ENCODE results near the gene OPRD1. TPM values are rescaled to one million over a fixed set of nuclear protein-coding genes. Genes with fewer than 3 reads are reported as not detected.
"Not testable (repeated sequence)": the region's sequence is repeated elsewhere in the genome, so short reads cannot be mapped to it uniquely, and the experiment has no call there.

Gene OPRD1
- polyA plus RNA-seq (ENCODE audit: insufficient read length in 3 of 3) = under 1 TPM; 0.33 to 0.43 (median 0.36) TPM
- long read RNA-seq, donor 1 = 0 reads
- long read RNA-seq, donor 2 = 0 reads
- long read RNA-seq, donor 3 = 0 reads
- long read RNA-seq, donor 4 = 0 reads
- long read RNA-seq, donor 5 = 0 reads
- long read RNA-seq, donor 6, full-length matches to known transcripts = 1 of 1 reads
- long read RNA-seq, donor 6, partial matches to known transcripts = 0 of 1 reads
- long read RNA-seq, donor 6, other reads (novel, unspliced or antisense) = 0 of 1 reads
- long read RNA-seq, donor 7 = 0 reads
- long read RNA-seq, donor 8 = 0 reads
- long read RNA-seq, donor 9 = 0 reads
- long read RNA-seq, donor 10 = 0 reads
- long read RNA-seq, donor 11 = 0 reads
- long read RNA-seq, donor 12 = 0 reads
- long read RNA-seq, donor 13 = 0 reads
- long read RNA-seq, donor 14 = 0 reads
- long read RNA-seq, donor 15 = 0 reads
- long read RNA-seq, donor 16 = 0 reads

DNA sequence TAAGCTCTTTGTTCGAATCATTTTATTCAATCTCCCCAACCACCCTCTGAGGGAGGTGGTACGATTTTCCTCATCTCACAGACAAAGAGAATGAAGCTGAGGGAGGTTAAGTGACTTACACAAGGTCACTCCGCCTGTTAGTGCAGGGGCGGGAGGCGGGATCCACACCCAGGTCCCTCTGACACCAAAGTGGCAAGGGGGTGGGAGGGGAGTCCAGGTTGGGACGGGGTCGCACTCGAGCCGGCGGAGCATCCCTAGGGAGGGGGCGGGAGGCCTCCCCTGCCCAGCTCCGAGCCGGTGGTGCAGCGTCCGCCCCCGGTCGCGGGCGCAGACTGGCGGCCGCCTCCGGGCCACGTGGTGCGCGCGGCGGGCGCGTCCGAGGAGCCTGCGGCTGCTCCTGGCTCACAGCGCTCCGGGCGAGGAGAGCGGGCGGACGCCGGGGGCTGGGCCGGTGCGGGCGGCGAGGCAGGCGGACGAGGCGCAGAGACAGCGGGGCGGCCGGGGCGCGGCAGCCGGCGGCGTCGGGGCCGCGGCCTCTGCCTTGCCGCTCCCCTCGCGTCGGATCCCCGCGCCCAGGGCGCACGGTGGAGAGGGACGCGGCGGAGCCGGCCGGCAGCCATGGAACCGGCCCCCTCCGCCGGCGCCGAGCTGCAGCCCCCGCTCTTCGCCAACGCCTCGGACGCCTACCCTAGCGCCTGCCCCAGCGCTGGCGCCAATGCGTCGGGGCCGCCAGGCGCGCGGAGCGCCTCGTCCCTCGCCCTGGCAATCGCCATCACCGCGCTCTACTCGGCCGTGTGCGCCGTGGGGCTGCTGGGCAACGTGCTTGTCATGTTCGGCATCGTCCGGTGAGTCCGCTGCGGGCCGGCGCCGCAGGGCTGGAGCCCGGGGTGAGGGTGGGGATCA lies at the start of gene OPRD1:
OPRD1 (plus strand) TSS at position 405 of the 903 bp plus-strand sequence; CDS start at position 619, 214 bp downstream.
- no peak for DNase-seq

DNA sequence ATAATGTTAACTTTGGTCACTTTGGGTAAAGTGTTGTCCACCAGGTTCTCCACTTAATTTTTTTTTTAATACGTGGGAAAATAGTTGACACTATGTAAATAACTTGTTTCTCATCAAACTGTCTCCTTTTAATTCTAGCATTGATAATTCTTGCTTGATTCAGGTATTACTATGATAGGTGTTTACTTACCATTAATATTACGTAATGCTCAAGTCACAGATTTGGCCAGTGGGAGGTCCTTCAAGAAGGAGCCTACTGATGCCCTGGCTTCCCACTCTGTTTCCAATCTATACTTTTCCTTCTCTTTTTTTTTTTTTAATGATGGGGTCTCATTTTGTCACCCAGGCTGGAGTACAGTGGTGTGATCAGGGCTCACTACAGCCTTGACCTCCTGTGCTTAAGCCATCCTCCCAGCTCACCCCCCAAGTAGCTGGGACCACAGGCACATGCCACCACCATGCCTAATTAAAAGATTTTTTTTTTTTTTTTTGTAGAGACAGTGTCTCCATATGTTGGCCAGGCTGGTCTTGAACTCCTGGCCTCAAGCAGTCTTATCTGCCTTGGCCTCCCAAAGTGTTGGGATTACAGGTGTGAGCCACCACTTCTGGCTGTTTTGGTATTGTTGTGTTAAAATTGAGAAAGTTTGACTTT lies 45.3 kb upstream of the OPRD1 start:
- DNase-seq = no peak

DNA sequence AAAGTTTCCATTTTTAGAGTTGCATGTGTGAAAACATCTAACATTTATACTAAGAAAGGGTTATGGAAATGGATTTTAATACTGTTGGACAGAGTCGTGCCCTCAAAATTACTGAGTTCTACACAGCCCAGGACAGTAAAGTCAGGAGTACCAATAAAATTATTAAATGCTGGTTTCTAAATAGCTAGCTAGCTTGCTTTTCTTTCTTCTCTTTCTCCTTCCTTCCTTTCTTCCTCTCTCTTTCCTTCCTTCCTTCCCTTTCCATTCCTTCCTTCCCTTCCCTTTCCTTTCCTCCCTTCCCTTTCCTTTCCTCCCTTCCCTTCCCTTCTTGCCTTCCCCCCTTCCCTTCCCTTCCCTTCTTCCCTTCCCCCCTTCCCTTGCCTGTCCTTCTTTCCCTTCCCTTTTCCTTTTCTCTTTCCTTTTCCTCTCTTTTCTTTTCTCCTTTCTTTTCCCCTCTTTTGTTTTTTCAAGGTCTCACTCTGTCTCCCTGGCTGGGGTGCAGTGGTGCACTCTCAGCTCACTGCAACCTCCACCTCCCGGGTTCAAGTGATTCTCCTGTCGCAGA lies 41.3 kb upstream of the OPRD1 start:
- no peak for DNase-seq

DNA sequence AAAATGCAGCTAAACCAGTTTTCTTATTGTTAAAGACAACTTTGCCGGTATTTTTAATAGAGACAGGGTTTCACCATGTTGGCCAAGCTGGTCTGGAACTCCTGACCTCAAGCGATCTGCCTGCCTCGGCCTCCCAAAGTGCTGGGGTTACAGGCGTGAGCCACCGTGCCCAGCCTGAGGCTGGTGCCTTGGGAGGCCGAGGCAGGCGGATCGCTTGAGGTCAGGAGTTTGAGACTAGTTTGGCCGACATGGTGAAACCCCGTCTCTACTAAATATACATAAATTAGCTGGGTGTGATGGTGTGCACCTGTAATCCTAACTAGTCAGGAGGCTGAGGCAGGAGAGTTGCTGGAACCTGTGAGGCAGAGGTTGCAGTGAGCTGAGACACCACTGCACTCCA lies 40.0 kb upstream of the OPRD1 start:
- DNase-seq = not testable (repeated sequence)

DNA sequence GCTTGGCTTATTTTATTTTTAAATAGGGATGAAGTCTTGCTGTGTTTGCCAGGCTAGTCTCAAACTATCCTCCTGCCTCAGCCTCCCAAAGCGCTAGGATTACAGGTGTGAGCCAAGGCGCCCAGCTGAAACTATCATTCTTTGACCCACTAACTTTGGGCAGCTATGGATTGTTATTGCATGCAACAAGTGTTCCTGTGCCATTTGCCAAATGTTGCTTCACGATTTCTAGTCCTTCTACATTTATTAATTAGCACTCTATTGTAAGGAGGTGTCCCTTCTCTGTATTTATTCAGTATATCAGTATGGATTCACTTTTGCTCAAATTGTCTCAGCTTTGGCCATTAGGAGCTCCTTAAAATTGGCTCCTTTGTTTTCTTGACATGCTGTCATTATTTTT lies 38.9 kb upstream of the OPRD1 start:
- no peak for DNase-seq

DNA sequence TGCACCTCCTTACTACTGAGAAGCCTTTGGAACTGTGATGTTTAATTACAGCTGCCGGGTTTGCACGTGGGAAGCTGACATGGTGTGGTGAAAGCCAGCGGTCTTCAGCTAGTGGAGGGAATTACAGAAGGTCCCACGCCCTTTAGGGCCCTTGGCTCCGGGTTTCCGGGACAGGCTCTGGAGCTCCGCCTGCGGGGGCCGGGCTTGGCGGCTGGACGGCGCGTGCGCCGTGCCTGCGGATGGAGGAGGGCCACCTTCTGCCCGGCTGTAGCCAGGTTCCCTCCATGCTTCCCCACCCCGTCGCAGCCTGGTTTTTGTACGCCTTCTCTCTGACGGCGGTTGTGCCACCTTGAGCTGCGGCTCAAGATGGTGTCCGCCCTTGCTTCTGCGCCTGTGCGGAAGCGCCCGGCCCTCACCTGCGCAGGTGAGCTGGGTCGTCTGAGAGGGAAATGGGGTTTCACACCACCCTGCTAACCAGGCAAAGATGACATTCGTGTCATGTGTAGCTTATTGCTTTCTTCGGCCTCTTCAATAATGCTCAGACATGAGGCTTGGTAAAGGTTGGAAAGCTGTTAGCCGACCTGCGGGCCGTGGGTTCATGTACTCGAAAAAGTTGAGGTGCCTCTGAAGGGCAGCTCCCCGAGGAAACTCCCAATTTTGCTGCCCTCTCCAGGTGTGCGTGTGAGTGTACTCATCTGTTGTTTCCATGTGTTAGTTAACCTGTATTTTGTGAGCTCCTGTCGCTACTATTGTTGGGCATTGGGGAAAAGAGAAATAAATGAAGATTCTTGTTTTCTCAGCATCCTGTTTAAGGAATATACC lies 36.6 kb upstream of the OPRD1 start:
- DNase-seq = peak; percentile 56

DNA sequence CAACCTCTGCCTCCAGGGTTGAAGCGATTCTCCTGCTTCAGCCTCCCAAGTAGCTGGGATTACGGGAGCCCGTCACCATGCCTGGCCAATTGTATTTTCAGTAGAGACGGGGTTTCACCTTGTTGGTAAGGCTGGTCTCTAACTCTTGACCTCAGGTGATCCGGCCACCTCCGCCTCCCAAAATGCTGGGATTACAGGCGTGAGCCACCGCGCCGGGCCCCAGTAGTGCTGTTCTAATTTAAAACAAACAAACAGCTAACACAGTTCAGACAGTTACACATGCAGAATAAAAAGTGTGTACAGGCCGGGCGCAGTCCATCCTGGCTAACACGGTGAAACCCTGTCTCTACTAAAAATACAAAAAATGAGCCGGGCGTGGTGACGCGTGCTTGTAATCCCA lies 35.6 kb upstream of the OPRD1 start:
- no peak for DNase-seq

DNA sequence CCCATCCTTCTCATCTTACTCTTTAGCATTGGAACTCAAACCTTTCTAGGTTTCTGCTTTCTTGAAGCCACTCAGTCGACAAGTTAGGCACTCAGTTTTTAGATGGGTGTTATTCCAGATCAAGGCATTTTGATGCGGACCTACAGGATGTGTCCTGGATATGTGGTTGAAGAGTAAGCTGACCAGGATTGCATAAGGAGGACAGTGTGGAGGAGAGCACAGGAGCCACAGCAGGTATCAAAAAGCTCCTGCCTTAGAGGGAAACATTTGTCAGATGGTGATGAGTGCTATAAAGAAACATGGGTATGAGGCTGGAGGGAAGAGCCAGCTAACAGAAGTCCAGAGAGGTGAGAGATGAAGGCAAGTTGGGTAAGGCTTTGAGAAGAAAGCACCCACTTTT lies 33.9 kb upstream of the OPRD1 start:
- no peak for DNase-seq

DNA sequence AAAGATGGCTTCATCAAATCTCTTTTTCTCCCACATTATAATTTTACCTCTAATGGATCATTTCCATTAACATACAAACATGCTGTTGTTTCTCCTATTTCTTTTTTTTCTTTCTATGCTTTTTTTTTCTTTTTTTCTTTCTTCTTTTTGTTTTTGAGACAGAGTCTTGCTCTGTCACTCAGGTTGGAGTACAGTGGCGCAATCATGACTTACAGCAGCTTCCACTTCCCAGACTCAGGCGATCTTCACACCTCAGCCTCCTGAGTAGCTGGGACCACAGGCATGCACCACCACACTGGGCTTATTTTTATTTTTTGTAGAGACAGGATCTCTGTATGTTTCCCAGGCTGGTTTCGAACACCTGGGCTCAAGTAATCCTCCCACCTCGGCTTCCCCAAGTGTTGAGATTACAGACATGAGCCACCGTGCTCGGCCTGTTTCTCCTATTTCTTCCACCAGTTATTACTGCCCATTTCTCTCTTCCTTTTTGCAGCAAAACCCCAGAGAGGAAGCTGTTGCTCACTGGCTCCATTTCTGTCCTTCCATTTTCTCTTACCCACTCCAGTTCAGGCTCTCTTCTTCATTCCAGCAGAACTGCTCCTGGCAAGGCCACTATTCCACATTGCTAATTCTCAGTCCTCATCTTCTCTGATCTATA lies 32.1 kb upstream of the OPRD1 start:
- DNase-seq = no peak

DNA sequence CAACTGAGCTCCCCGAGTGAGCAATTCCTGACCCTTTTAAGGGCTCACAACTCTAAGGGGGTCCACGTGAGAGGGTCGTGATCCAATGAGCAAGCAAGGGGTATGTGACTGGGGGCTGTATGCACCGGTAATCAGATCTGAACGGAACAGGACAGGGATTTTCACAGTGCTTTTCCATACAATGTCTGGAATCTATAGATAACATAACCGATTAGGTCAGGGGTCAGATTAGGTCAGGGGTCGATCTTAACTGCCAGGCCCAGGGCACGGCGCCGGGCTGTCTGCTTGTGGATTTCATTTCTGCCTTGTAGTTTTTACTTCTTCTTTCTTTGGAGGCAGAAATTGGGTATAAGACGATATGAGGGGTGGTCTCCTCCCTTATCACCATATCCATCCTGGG lies 30.7 kb upstream of the OPRD1 start:
- no peak for DNase-seq

DNA sequence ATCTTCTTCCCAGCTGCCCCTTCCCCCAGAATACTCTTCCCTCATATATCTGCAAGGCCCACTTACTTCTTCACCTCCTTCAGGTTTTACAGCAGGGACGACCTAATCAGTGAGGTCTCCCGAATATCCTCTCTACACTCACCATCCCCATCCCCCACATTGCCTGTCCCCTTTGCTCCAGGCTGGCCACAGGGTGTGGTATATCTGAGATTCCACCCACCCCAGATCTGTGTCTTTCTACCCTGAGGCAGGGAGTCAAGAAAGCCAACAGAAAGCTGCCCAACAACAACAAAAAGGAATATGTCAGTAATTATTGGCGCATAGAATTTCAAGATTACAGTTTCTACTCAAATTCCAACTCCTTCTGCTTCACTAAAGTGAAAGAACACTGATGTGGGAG lies 30.0 kb upstream of the OPRD1 start:
- no peak for DNase-seq

DNA sequence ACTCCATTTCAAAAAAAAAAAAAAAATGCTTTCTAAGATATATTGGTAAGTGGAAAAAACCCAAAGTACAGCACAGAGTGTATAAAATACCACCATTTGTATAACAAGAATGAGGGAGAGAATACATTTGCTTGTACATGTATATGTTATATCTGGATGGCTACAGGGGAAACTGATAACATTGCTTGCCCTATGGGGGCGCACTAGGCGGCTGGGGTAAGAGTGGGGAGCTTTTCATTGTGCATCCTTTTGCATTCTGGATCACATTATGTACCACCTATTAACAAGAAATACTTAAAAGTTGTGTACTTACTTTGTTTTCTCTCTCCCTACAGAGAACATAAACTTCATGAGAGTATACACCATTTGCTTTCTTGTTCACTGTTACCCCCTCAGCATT lies 28.6 kb upstream of the OPRD1 start:
- DNase-seq = no peak

DNA sequence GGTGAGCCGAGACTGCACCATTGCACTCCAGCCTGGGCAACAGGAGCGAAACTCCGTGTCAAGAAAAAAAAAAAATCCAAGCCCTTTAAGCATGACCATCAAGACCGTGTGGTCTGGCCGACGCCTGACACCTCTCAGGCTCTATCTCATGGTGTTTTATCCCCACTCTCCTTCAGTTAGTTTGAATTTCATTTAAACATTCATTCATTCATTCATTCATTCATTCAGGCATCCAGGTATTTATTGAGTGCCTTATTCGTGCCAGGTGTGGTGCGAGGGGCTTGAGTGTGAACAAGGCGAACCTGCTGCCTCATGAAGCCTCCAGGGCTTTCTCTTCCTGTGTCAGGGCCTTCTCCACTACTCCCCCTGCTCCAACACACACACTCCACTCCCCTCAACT lies 22.6 kb upstream of the OPRD1 start:
- DNase-seq = no peak

DNA sequence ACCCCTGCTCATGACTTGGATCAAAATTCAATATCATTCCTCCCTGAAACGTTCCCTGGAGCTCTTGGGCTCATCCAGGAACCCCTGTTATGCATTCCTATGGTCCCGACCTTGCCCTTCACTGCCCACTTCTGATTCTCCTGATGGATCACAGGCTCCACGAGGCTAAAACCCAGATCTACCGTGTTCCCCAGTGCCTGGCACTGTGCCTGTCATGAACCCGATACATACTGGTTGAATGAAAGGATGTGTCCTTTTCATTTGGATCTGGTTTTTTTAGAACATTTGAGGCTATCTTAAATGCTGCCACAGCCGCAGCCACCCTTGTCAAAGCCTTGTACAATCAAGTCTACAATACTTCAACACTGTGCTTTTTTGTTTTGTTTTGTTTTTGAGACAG lies 22.2 kb upstream of the OPRD1 start:
- DNase-seq = no peak

DNA sequence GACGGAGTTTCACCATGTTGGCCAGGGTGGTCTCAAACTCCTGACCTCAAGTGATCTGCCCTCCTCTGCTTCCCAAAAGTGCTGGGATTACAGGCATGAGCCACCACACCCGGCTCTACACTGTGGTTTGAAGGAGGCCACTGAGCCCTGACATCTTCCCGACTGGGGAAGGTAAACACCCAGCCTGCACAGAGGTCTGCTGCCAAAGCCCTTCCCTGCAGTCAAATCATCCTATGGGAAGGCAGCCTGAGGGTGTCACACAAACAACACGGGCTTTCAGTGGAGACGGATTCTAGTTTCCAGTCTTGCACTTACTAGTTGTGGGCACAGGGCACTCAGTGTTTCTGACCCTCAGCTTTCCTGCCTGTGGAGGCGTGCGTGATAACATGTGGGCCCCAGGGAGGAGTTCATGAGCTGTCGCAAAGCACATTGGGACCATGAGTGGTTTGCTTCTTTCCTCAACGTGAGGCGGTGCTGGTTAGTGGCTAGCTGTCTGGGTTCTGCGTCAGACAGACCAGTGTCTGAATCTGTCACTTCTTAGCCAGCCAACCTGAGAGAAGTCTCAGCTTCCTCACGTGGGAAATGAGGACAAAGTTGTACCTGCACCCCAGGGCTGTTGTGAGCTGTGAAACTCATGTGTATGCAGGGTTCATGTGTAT lies 21.5 kb upstream of the OPRD1 start:
- DNase-seq = no peak

DNA sequence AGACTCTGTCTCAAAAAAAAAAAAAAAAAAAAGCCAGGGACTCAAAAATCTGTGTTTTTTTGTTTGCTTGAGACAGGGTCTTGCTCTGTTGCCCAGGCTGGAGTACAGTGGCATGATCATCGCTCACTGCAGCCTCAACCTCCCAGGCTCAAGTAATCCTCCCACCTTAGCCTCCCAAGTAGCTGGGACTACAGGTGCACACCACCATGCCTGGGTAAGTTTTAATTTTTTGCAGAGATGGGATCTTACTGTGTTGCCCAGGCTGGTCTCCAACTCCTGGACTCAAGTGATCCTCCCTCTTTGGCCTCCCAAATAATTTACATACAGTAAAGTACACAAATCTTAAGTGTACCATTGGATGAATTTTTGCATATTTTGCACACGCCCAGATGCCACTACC lies 20.0 kb upstream of the OPRD1 start:
- not testable (repeated sequence) for DNase-seq

DNA sequence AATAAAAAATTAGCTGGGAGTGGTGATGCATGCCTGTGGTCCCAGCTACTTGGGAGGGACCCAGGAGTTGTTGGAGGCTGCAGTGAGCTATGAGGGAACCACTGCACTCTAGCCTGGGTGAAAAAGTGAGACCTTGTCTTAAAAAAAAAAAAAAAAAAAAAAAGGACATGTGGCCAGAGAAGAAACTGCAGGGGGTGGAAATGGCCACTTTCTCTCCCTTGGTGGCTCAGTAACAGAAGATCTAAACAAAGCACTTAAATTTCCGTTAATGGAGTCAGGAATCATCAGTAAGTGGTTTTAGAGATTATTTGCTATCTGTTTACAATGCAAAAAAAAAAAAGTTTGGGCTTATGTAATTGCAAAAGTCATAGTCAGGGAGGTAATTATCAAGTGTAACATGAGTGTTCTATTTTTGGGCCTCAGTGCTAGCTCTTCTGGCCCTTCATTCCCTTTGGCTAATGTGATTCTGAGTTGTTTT lies 19.3 kb upstream of the OPRD1 start:
- DNase-seq = no peak

DNA sequence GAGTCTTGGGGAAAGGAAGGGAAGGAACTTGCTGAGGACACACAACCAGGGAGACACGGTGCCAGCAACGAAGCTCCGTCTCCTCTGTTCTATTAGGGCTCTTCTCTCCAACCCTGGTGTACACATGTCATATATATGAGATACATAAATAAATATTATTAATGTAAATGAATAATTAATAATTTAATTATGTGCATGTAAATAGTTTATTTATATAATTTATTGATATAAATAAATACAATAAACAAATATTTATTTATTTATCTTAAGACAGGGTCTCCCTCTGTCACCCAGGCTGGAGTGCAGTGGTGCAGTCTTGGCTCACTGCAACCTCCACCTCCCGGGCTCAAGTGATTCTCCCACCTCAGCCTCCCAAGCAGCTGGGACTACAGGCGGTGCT lies 17.4 kb upstream of the OPRD1 start:
- DNase-seq = not testable (repeated sequence)

DNA sequence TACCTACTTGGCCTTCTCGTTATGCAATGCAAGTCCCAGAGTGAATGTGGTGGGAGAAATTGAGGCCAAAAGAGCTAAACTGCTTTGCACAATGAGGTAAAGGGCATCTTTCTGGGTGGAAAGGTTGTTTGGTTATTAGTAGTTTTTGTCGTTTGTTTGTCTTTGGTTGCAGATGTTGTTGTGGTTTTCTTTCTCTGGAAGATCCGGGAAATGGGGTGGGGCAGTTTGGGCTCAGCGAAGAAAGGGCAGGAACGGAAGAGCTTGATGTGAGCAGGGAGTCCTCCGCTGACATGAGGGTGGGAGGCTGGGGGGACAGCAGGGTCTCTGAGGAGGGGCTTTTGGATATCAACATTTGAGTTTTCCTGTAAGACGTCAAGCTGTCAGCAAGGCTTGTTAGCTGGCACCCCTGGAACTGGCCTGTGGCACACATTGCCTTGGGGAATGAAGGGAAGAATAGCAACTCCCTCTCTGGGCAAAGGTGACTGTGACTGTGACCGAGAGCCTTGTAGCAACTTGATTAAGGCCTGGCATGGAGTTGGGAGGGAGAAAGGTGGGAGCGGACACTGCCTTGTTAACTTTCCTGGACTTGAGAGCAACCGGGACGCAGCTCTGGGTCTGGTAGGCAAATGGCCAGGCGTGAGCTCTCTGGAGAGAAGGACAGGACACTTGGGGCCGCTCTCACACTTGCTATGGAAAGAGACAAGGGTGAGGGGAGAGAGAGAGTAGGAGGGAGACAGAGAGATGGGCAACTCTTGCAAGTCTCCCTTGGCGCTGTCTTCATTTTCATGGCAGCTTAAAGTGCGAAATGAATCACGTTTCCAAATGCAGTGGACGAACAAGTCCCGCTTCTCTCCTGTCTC lies 15.4 kb upstream of the OPRD1 start:
- DNase-seq = no peak
